Measurements from ENCODE around the gene COPG1.

DNA sequence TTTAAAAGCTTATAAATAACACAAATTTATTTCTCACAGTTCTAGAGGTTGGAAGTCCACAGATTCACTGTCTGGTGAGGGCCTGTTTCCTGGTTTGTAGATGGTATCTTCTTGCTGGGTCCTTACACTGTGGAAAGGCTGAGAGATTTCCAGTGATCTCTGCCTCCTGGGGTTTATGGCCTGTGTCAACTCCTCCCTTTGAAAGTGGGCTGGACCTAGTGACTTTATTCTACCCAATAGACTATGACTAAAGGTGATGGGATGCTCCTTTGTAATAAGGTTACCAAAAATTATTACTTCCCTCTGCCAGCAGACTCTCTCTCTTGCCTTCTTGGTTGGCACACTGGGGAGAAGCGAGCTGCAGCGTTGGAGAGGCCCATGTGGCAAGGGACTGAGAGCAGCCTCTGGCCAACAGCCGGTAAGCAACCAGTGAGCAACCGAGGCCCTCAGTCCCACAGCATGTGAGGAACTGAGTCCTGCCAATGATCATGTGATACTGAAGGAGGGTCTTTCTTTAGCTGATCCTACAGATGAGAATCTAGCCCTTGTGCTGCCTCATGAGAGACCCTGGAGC lies 14.0 kb upstream of the COPG1 start:
- TF ChIP-seq POLR2A (IDR thresholded peaks at IDR 0.05) (no peak), CTCF (IDR thresholded peaks at IDR 0.05) (no peak), POLR2AphosphoS5 (IDR thresholded peaks at IDR 0.05) (no peak)
